Fibroblast of villous mesenchyme (primary cell): ENCODE results near the gene RALB. TPM values are rescaled to one million over a fixed set of nuclear protein-coding genes. Genes with fewer than 3 reads are reported as not detected.

Experiments
- DNase-seq: peaks from one replicate; pipeline ENCODE4 v3.0.0-alpha.2; 2010; ENCODE audit warnings: low read depth
- H3K4me3 ChIP-seq: 2 replicates; pipeline ENCODE4 v1.5.1; 2011; ENCODE audit warnings: low read depth, mild to moderate bottlenecking, low read length
- small RNA-seq: library from RNA; depleted of rRNA; stranded (forward); fragments of <200 nt; gene quantifications from one replicate; pipeline ENCODE3, GENCODE V24; 2012
- total RNA-seq: library from RNA; depleted of rRNA; stranded (reverse); fragments of >200 nt; gene quantifications from 2 replicates; pipeline ENCODE4 v1.2.3, GENCODE V29; 2012
- TF ChIP-seq, protein P1 (sequence below): IDR thresholded peaks from 2 replicates; pipeline ENCODE4 v1.5.1; 2012; ENCODE audit warnings: low read depth, mild to moderate bottlenecking, low read length; ENCODE audit not compliant: insufficient read depth

Gene RALB
- total RNA-seq, 1 donor: 66.9 TPM

DNA sequence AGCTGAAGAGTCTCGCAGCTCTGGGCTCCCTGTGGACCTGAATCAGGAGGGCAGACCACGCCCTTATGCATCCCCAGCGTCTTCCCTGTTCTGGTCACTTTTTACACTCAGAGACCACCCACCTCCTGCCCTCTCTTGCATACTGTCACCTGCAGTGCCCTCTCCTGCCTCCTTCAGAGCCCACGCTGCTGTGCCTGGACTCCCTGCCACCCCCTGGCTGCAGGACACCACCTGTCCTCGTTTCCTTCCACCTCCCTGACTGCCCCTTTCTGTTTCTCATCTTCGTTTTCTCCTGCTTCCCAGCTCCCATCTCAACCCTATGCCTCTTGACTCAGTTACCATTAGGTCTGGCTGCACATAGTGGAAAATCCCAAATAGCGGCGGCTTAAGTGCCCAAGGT lies 84.1 kb downstream of the RALB start:
- no peak for DNase-seq
- TF ChIP-seq, protein P1, sequence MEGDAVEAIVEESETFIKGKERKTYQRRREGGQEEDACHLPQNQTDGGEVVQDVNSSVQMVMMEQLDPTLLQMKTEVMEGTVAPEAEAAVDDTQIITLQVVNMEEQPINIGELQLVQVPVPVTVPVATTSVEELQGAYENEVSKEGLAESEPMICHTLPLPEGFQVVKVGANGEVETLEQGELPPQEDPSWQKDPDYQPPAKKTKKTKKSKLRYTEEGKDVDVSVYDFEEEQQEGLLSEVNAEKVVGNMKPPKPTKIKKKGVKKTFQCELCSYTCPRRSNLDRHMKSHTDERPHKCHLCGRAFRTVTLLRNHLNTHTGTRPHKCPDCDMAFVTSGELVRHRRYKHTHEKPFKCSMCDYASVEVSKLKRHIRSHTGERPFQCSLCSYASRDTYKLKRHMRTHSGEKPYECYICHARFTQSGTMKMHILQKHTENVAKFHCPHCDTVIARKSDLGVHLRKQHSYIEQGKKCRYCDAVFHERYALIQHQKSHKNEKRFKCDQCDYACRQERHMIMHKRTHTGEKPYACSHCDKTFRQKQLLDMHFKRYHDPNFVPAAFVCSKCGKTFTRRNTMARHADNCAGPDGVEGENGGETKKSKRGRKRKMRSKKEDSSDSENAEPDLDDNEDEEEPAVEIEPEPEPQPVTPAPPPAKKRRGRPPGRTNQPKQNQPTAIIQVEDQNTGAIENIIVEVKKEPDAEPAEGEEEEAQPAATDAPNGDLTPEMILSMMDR: no peak
- H3K4me3 ChIP-seq: no peak overlapping the region

- no peak for DNase-seq
- TF ChIP-seq, protein P1: no peak
- H3K4me3 ChIP-seq: no peak overlapping the region
Observed at GRCh38 chr2:120338015-120338414, 85.4 kb downstream of the RALB start.

DNA sequence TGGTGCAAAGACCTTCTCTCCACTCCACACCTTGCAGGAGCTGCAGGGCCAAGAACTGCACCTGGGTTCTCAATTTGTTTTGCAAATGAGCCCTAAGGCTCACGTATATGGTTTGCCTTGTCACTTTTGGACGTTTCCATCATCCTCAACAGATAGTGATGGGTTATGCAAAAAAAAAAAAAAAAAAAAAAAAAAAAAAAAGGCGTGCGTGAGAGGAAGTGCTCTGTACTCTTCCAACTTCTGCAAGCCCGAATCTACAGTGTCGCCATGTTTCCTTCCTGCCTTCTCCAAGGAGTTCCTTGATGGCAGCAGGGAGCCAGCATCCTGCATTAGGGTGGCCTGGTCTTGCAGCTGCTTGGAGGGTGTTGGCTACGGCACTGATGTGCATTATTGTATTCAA lies 89.3 kb downstream of the RALB start:
- no peak for DNase-seq
- H3K4me3 ChIP-seq: no peak overlapping the region
- TF ChIP-seq, protein P1: no peak

- TF ChIP-seq, protein P1: no peak
- no peak overlapping the region for H3K4me3 ChIP-seq
Observed at GRCh38 chr2:120342446-120342845, 89.8 kb downstream of the RALB start.

GRCh38 chr2:120343100-120343432 lies 90.4 kb downstream of the RALB start:
- H3K4me3 ChIP-seq: no peak overlapping the region
- TF ChIP-seq, protein P1: no peak
- no peak for DNase-seq

More at GRCh38 chr2:120342446-120342845, 89.8 kb downstream of the RALB start:
- DNase-seq: no peak

- no peak overlapping the region for H3K4me3 ChIP-seq
- TF ChIP-seq, protein P1: peak; percentile 84
- DNase-seq: peak; percentile 73
Observed at GRCh38 chr2:120343433-120344105, 90.9 kb downstream of the RALB start.

Small RNAs within 50 kb of the gene (small RNA-seq; reads per million reads assigned to genes)
- gene MTND4LP14: not detected

Other genes with a start within 250 kb of the RALB start
- gene EPB41L5, start 239.8 kb upstream of the RALB start, total RNA-seq: 9.7 and 25.0 TPM in 2 replicates
- 27.4 and 36.3 TPM in 2 replicates for gene TMEM185B, start 29.5 kb upstream of the RALB start, total RNA-seq
- under 0.01 TPM in 2 replicates for gene INHBB, start 93.3 kb downstream of the RALB start, total RNA-seq